SU-DHL-6 (cell line): ENCODE results near the gene BRMS1.

Experiments used
- H2AFZ ChIP-seq: fragments of 200-600 bp; sonication (generic); 2 replicates; pipeline ENCODE4 v1.6.1; 2014; ENCODE audit warnings: low read depth, mild to moderate bottlenecking, moderate library complexity, mixed read lengths, antibody characterized with exemption, low read length; ENCODE audit not compliant: severe bottlenecking
- H3F3A ChIP-seq: fragments of 200-600 bp; shearing (Covaris generic); 2 replicates; pipeline ENCODE4 v1.6.0; 2016; ENCODE audit warnings: antibody characterized with exemption, mild to moderate bottlenecking; ENCODE audit not compliant: insufficient read depth
- H3K27ac ChIP-seq: fragments of 200-600 bp; sonication (generic); 2 replicates; pipeline ENCODE4 v1.5.1; 2016; ENCODE audit warnings: low read depth, mild to moderate bottlenecking, low read length, moderate library complexity, mixed read lengths
- H3K27me3 ChIP-seq: fragments of 200-600 bp; sonication (generic), shearing (Covaris generic); 2 replicates; pipeline ENCODE4 v1.6.0; 2014; ENCODE audit warnings: mild to moderate bottlenecking, low read length
- H3K36me3 ChIP-seq: fragments of 200-600 bp; sonication (generic); 2 replicates; pipeline ENCODE4 v1.6.1; 2014; ENCODE audit warnings: mild to moderate bottlenecking, low read length, mixed read lengths
- H3K4me2 ChIP-seq: fragments of 300-600, 200-600 bp; shearing (Covaris generic), sonication (generic); 2 replicates; pipeline ENCODE4 v1.6.0; 2014; ENCODE audit warnings: low read length, low read depth, mild to moderate bottlenecking; ENCODE audit not compliant: poor library complexity, severe bottlenecking
- H3K4me3 ChIP-seq: fragments of 200-600 bp; sonication (generic); 2 replicates; pipeline ENCODE4 v1.5.1; 2014; ENCODE audit warnings: antibody characterized with exemption, low read length, mild to moderate bottlenecking, mixed read lengths; ENCODE audit not compliant: insufficient read depth, poor library complexity, severe bottlenecking
- H3K79me2 ChIP-seq: fragments of 200-600 bp; sonication (generic); 2 replicates; pipeline ENCODE4 v1.6.1; 2014; ENCODE audit warnings: mild to moderate bottlenecking, low read length, moderate library complexity; ENCODE audit not compliant: insufficient read depth
- H3K9ac ChIP-seq: fragments of 200-600 bp; sonication (generic); 2 replicates; pipeline ENCODE4 v1.7.0; 2014; ENCODE audit warnings: mild to moderate bottlenecking, low read length
- H3K9me2 ChIP-seq: fragments of 200-600 bp; sonication (generic); replicated peaks from 2 replicates; pipeline ENCODE4 v1.6.1; 2014; ENCODE audit warnings: low read length; ENCODE audit not compliant: insufficient read depth
- H3K9me3 ChIP-seq: fragments of 200-600 bp; sonication (generic); 2 replicates; pipeline ENCODE4 v1.6.1; 2014; ENCODE audit warnings: low read length, mixed read lengths; ENCODE audit not compliant: insufficient read depth
- H4K20me1 ChIP-seq: fragments of 200-600 bp; sonication (generic); 2 replicates; pipeline ENCODE4 v1.6.1; 2014; ENCODE audit warnings: low read depth, mild to moderate bottlenecking, antibody characterized with exemption, low read length, moderate library complexity, mixed read lengths
- EZH2phosphoT487 ChIP-seq: fragments of 200-600 bp; sonication (generic), shearing (Covaris generic); conservative IDR thresholded peaks from 2 replicates; pipeline ENCODE4 v1.6.1; 2018; ENCODE audit warnings: mild to moderate bottlenecking, antibody characterized with exemption, low read length, moderate library complexity, mixed read lengths
- TF ChIP-seq, protein P1 (sequence below): fragments of 200-600 bp; sonication (generic); IDR thresholded peaks from one replicate; pipeline ENCODE4 v1.5.1; 2017; ENCODE audit warnings: antibody characterized with exemption, mild to moderate bottlenecking, low read length, moderate library complexity; ENCODE audit not compliant: insufficient read depth, poor library complexity, severe bottlenecking

The BRMS1 gene

DNA sequence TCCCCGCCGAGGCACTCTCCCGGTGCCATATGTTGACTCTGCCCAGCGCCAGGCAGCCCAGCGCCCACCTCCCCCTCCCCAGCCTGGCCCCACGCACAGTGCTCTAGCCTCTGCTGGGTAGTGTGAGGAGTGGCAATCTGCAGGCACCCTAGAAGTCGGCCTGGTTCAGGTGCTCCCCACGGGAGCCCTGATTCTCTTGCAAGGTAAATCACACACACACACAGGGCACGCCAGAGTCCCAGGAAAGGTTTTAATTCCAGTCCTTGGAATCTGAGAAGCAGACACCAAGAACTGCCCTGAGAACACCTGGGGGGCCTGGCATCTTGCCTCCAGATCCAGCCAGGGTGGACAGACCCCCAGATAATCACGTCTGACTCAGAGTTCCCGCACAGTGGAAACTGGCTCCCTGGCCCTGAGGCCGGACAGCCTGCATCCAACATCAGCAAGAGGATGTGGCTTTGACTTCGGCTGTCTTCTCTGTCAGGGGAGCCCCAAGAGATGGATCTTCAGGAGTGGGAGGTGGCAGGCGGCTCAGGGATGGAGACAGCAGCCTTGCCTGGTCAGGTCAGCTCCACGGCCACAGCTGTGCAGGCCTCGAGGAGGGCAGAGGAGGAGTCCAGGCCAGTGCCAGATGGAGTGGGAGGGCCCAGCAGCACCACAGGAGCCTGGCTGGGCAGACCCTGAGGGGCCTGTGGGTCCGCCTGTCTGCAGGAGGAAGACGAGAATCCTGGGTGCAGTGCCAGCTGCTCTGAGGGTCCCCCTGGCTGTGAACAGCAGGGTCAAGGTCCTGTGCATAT lies 7.6 kb downstream of the BRMS1 start:
- TF ChIP-seq, protein P1, sequence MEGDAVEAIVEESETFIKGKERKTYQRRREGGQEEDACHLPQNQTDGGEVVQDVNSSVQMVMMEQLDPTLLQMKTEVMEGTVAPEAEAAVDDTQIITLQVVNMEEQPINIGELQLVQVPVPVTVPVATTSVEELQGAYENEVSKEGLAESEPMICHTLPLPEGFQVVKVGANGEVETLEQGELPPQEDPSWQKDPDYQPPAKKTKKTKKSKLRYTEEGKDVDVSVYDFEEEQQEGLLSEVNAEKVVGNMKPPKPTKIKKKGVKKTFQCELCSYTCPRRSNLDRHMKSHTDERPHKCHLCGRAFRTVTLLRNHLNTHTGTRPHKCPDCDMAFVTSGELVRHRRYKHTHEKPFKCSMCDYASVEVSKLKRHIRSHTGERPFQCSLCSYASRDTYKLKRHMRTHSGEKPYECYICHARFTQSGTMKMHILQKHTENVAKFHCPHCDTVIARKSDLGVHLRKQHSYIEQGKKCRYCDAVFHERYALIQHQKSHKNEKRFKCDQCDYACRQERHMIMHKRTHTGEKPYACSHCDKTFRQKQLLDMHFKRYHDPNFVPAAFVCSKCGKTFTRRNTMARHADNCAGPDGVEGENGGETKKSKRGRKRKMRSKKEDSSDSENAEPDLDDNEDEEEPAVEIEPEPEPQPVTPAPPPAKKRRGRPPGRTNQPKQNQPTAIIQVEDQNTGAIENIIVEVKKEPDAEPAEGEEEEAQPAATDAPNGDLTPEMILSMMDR, result no peak
- Histone ChIP-seq H2AFZ (no peak overlapping the region), H3K79me2 (no peaks in the 10 kb centered on the region), H3F3A (no peaks in the 10 kb centered on the region), H3K4me2 (no peak overlapping the region), H3K4me3 (no peak overlapping the region), H4K20me1 (no peaks in the 10 kb centered on the region), H3K9ac (no peak overlapping the region), H3K9me3 (no peaks in the 10 kb centered on the region), H3K27ac (no peak overlapping the region), H3K36me3 (no peaks in the 10 kb centered on the region), H3K27me3 (no peaks in the 10 kb centered on the region), H3K9me2 (no peaks in the 10 kb centered on the region)

DNA sequence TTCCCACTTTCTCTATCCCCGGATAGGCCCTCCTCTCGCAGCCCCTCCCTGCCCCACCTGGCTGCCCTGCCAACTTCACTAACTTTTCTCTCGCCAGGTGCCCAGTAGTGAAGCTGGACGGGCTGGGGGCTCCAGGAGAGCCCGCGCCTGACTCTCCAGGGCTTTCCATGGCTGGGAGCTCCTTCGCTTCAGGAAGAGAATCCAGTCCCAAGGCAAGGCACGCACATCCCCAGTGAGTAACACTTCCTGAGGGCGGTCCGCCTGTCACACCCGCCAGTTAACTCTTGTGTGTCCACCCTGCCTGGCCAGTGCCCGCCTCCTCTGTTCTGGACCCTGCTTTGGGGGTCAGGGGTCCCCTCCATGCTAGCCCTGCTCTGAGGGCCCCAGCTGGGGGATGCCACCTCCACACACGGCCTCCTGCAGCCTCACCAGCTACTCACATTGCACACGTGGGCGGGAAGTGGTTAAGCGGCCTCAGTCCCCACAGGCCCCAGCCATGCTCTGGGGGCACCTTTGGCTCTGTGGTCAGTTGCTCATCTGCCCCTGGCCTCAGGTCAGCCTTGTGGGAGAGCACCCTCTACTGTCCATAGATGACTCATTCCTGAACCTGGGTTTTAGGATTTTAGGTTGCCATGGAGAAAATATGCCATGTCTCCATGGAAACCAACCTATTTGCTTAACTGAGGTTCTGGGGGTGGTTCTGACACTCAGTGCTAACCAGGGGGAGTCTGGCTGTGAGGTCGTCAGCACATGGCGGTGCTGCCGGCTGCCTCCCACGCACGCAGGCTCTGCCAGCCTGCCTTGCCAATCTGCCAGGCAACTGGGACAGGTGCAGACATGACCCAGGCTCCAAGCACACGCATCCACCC lies 8.4 kb downstream of the BRMS1 start, which contains the start of gene RIN1:
Gene RIN1, minus strand, starts transcription at position 201 of the 869 bp plus-strand sequence. Its CDS starts 32 bp downstream, at position 169.
- no peak within 1 kb of the TSS for H3K27ac ChIP-seq
- H3F3A ChIP-seq, result no peaks in the 10 kb centered on the region
- no peaks in the 10 kb centered on the region for H3K27me3 ChIP-seq
- H4K20me1 ChIP-seq, result no peaks in the 10 kb centered on the region
- H3K36me3 ChIP-seq, result no peaks in the 10 kb centered on the region
- no peaks in the 10 kb centered on the region for H3K79me2 ChIP-seq
- H2AFZ ChIP-seq, result no peak within 1 kb of the TSS
- H3K9me2 ChIP-seq, result no peaks in the 10 kb centered on the region
- H3K9ac ChIP-seq, result no peak within 1 kb of the TSS
- no peak within 1 kb of the TSS for H3K4me3 ChIP-seq
- no peak within 1 kb of the TSS for H3K4me2 ChIP-seq
- TF ChIP-seq, protein P1, result no peak
- TF ChIP-seq EZH2phosphoT487, result no peak
- no peaks in the 10 kb centered on the region for H3K9me3 ChIP-seq

DNA sequence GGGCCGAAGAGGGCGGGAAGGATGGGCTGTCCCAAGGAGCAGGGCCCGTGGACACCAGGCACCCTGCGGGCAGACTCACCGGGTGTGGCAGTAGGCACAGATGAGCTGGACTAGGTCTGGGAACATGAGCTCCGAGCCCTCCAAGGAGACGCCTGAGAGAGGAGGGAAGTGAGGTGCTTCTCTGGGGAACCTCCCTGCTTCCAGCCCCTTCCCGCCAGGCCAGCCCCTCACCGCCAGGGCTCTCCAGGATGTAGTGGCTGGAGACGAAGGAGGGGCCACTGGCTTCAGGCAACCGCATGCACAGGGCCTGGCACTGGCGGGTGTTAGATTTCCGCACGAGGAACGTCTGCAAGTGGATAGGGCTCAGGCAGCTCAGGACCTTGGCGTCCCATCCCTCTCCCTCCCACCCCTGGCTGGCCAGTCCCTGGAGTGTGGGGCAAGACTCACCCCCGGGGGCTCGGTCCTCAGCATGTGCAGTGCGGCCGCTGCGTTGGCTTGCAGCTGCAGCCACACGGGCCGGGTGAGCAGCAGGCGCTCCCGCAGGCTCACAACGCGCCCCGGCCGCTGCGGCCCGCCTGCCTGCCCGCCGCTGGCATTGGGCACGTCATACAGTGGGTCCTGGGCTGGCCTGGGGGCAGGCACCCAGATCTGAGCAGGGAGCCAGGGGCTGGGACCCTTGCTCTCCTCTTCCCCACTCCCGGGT lies 9.2 kb downstream of the BRMS1 start:
- no peak overlapping the region for H2AFZ ChIP-seq
- H3K4me3 ChIP-seq, result no peak overlapping the region
- no peaks in the 10 kb centered on the region for H3F3A ChIP-seq
- no peak overlapping the region for H3K4me2 ChIP-seq
- no peaks in the 10 kb centered on the region for H3K27me3 ChIP-seq
- H3K9ac ChIP-seq, result no peak overlapping the region
- no peaks in the 10 kb centered on the region for H3K9me2 ChIP-seq
- H3K36me3 ChIP-seq, result no peaks in the 10 kb centered on the region
- no peak overlapping the region for H3K27ac ChIP-seq
- TF ChIP-seq, protein P1, result no peak
- no peak for TF ChIP-seq EZH2phosphoT487
- H4K20me1 ChIP-seq, result no peaks in the 10 kb centered on the region
- H3K9me3 ChIP-seq, result no peaks in the 10 kb centered on the region
- no peaks in the 10 kb centered on the region for H3K79me2 ChIP-seq
